AG04449 (cell line): ENCODE measurements around the gene VWC2L.
A peak's percentile ranks its signal among the peaks of the same experiment; 100 is the strongest.

Experiments
- CTCF ChIA-PET: fragments of 350-600 bp; formaldehyde crosslinking; extraction: SDS; loops from one replicate; lab custom pipeline; 2021; ENCODE audit warnings: antibody characterized with exemption; lab: Yijun Ruan, JAX
- POLR2A ChIA-PET: fragments of 400-600, 350-600 bp; formaldehyde crosslinking; extraction: SDS; loops from one replicate; lab custom pipeline; 2020; ENCODE audit warnings: antibody characterized with exemption, inconsistent platforms; lab: Yijun Ruan, JAX
- DNase-seq: peaks from one replicate; pipeline ENCODE4 v3.0.0-alpha.2; 2010; ENCODE audit warnings: low read depth, low spot score
- H3K4me3 ChIP-seq: 2 replicates; pipeline ENCODE4 v1.5.1; 2011; ENCODE audit warnings: low read depth, mild to moderate bottlenecking, control low read depth, low read length
- CTCF ChIP-seq: IDR thresholded peaks from one replicate; pipeline ENCODE4 v1.5.1; 2011; ENCODE audit warnings: mild to moderate bottlenecking, moderate library complexity, low read length, control low read depth, inconsistent platforms; ENCODE audit not compliant: insufficient read depth; ENCODE audit errors: missing control alignments

VWC2L gene

GRCh38 chr2:214477305-214477704 lies 66.5 kb downstream of the VWC2L start:
- TF ChIP-seq CTCF = no peak
- ChIA-PET POLR2A (no interaction called here), CTCF (no interaction called here)
- H3K4me3 ChIP-seq = no peak overlapping the region
- DNase-seq = no peak

GRCh38 chr2:214481204-214481603 lies 70.3 kb downstream of the VWC2L start:
- TF ChIP-seq CTCF = no peak
- POLR2A ChIA-PET = no interaction called here
- CTCF ChIA-PET = no interaction called here
- no peak overlapping the region for H3K4me3 ChIP-seq
- peak; percentile 3 for DNase-seq

- TF ChIP-seq CTCF = no peak
- ChIA-PET POLR2A (no interaction called here), CTCF (no interaction called here)
- DNase-seq = no peak
- no peak overlapping the region for H3K4me3 ChIP-seq
Measured at GRCh38 chr2:214482728-214483127, 71.9 kb downstream of the VWC2L start.

GRCh38 chr2:214484239-214484638 lies 73.4 kb downstream of the VWC2L start:
- H3K4me3 ChIP-seq = no peak overlapping the region
- TF ChIP-seq CTCF = no peak
- CTCF ChIA-PET = no interaction called here
- no peak for DNase-seq
- POLR2A ChIA-PET = no interaction called here

- POLR2A ChIA-PET = no interaction called here
Measured at GRCh38 chr2:214484701-214485100, 73.8 kb downstream of the VWC2L start.

GRCh38 chr2:214489181-214489580 lies 78.3 kb downstream of the VWC2L start:
- DNase-seq = no peak
- CTCF ChIA-PET = no interaction called here
- H3K4me3 ChIP-seq = no peak overlapping the region
- no peak for TF ChIP-seq CTCF
- POLR2A ChIA-PET = no interaction called here

More at GRCh38 chr2:214484701-214485100, 73.8 kb downstream of the VWC2L start:
- CTCF ChIA-PET = no interaction called here
- DNase-seq = no peak
- H3K4me3 ChIP-seq = no peak overlapping the region
- no peak for TF ChIP-seq CTCF

GRCh38 chr2:214489702-214490101 lies 78.8 kb downstream of the VWC2L start:
- POLR2A ChIA-PET = no interaction called here
- CTCF ChIA-PET = no interaction called here
- no peak overlapping the region for H3K4me3 ChIP-seq
- DNase-seq = no peak
- no peak for TF ChIP-seq CTCF
